BJ (cell line): Measurements from ENCODE around the gene RASL10A. TPM values are rescaled to one million over a fixed set of nuclear protein-coding genes. Genes with fewer than 3 reads are reported as not detected.

Experiments used
- CTCF ChIA-PET: fragments of 350-600 bp; formaldehyde crosslinking; extraction: SDS; loops from one replicate; lab custom pipeline; 2021; ENCODE audit warnings: antibody characterized with exemption, inconsistent platforms; lab: Yijun Ruan, JAX
- POLR2A ChIA-PET: fragments of 300-600 bp; sonication (Branson Sonifier 250); formaldehyde crosslinking; extraction: SDS; loops from one replicate; lab custom pipeline; 2021; ENCODE audit warnings: antibody characterized with exemption; lab: Charles Lee
- DNase-seq: peaks from one replicate; pipeline ENCODE4 v3.0.0-alpha.2; 2011; ENCODE audit warnings: low read depth
- H3K27me3 ChIP-seq: 2 replicates; pipeline ENCODE4 v1.6.0; 2011; ENCODE audit warnings: low read length; ENCODE audit not compliant: control insufficient read depth, insufficient read depth
- H3K36me3 ChIP-seq: 2 replicates; pipeline ENCODE4 v1.5.1; 2011; ENCODE audit warnings: low read length; ENCODE audit not compliant: control insufficient read depth, insufficient read depth
- H3K4me3 ChIP-seq: 2 replicates; pipeline ENCODE4 v1.5.1; 2011; ENCODE audit warnings: low read depth, mild to moderate bottlenecking, control low read depth, low read length
- CTCF ChIP-seq: IDR thresholded peaks from 2 replicates; pipeline ENCODE4 v1.5.1; 2011; ENCODE audit warnings: low read depth, mild to moderate bottlenecking, control low read depth, inconsistent platforms, low read length, moderate library complexity; ENCODE audit not compliant: insufficient read depth
- polyA plus RNA-seq: library from polyadenylated mRNA; depleted of rRNA; stranded (reverse); fragments of >200 nt; gene quantifications from 2 replicates; pipeline ENCODE4 v1.2.3, GENCODE V29; 2011

Gene RASL10A
- polyA plus RNA-seq, 1 experiment: 0.16 TPM

- H3K36me3 ChIP-seq: peaks cover 26% of the 10 kb centered on the region
These were observed 24.1 kb upstream of the RASL10A start for GRCh38 chr22:29339381-29340235.

GRCh38 chr22:29338398-29338797 lies 22.9 kb upstream of the RASL10A start:
- Histone ChIP-seq H3K4me3 (no peak overlapping the region), H3K36me3 (peaks cover 26% of the 10 kb centered on the region), H3K27me3 (no peaks in the 10 kb centered on the region)
- CTCF ChIA-PET: no interaction called here
- DNase-seq: no peak
- no peak for TF ChIP-seq CTCF
- POLR2A ChIA-PET: no interaction called here

More at GRCh38 chr22:29339381-29340235, 24.1 kb upstream of the RASL10A start:
- CTCF ChIA-PET: interaction anchor here (1.0 kb wide), 1 partner anchor 19 kb away, joined by 3 read pairs; no protein-coding TSS in a partner anchor
- no peak for DNase-seq
- no peak overlapping the region for H3K4me3 ChIP-seq
- no peak for TF ChIP-seq CTCF
- POLR2A ChIA-PET: no interaction called here
- no peaks in the 10 kb centered on the region for H3K27me3 ChIP-seq

GRCh38 chr22:29337631-29338284 lies 22.3 kb upstream of the RASL10A start:
- peaks cover 29% of the 10 kb centered on the region for H3K36me3 ChIP-seq

DNA sequence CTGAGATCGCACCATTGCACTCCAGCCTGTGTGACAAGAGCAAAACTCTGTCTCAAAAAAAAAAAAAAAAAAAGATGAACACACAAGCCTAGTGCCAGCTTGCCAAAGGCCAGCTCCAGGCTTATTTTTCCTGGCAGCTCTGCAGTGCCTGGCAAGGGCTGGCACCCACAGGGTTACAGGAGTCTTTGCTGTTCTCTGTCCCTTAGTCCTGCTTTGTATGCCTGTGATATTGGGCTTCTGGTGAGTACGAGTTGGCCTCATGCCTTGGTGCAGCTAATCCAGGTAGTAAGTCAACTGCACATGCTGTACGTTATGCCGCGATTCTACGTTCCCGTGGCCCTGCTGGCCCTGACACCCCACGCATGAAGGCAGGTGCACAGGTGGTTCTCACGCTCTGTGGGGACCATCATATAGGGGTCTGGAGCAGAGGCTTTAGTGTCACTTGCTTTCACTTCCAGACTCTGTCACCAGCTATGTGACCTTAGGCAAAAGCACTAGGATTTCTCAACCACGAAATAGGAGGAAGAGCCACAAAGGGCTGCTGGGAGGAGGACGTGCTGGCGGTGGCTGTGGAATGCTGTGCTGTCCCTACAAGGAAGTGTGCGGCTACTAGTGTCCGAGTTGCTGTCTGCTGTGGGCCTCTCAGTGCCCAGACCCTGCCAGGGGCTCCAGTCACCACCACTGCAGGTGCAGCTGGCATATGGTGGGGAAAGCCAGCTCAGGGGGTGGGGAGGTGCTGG lies 21.4 kb upstream of the RASL10A start:
- H3K36me3 ChIP-seq: peaks cover 29% of the 10 kb centered on the region
- H3K27me3 ChIP-seq: no peaks in the 10 kb centered on the region
- TF ChIP-seq CTCF: no peak
- H3K4me3 ChIP-seq: no peak overlapping the region
- no peak for DNase-seq
- ChIA-PET CTCF (interaction anchor here (0.8 kb wide), 1 partner anchor 17 kb away, joined by 3 read pairs; no protein-coding TSS in a partner anchor), POLR2A (no interaction called here)

More at GRCh38 chr22:29337631-29338284, 22.3 kb upstream of the RASL10A start:
- Histone ChIP-seq H3K27me3 (no peaks in the 10 kb centered on the region), H3K4me3 (no peak overlapping the region)
- DNase-seq: no peak
- ChIA-PET CTCF (interaction anchor here (0.8 kb wide), 1 partner anchor 18 kb away, joined by 3 read pairs; no protein-coding TSS in a partner anchor), POLR2A (no interaction called here)
- TF ChIP-seq CTCF: no peak
